ENCODE results near the gene WT1.

WT1 gene

DNA sequence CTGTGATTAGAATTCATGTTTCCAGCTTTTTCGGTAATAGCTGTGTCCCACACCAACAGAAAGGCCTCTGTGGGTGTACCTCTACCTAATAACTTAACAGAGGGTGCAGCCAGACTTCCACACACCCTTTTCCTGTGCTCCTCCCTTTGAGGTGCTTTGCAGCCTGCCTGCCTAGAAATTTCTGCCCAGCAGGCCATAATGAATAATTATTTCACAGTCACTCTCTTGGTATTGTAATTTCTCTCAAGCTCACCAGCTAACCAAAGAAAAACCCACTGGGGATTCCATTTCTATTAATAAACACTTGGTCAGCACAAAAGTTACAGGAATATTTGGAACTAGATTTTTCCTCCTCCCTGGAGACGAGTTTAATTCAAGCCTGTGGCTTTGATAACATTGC is 13.3 kb downstream of the WT1 start:
- DNase-seq (ENCODE audit: low read depth), result no peak

- DNase-seq (ENCODE audit: low read depth), result no peak
Measured at GRCh38 chr11:32420937-32421901, 14.1 kb downstream of the WT1 start.

DNA sequence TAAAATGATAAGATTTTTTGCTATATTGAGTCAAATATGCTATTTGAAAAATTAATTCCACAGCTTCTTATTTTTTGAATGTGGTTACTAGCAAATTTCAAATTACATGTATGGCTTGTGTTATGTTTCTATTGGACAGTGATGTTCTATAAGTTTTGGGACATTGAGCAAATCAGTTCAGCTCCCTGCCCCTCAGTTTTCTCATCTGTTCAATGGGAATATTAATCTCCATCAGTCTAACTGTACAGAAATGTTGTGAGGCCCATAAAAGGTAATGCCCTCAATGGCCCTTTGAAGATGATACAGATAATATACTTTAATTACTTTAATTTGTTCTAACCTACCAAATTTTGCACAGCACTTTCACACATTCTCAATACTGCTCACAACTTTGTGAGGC is 15.2 kb downstream of the WT1 start:
- no peak for DNase-seq (ENCODE audit: low read depth)

DNA sequence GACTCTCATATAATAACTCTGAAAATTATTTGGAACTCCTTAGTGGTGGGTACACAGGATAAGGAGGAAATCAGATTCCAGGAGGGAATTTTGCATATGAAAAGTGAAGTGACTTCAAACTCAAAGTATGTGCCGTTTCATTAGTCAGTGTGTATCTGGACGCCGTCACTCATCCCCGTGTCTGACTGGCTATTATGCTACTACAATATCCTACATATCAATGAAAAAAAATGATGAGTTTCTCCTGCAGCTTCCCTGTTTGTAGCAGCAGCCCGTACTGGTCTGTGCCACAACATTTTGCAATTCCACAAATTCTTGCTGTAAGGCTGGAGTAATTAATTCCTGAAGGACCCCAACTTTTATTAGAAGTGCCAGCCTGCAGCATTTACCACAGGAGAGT is 16.5 kb downstream of the WT1 start:
- DNase-seq (ENCODE audit: low read depth), result no peak

- no peak for DNase-seq (ENCODE audit: low read depth)
Measured at GRCh38 chr11:32417806-32418205, 17.5 kb downstream of the WT1 start.

DNA sequence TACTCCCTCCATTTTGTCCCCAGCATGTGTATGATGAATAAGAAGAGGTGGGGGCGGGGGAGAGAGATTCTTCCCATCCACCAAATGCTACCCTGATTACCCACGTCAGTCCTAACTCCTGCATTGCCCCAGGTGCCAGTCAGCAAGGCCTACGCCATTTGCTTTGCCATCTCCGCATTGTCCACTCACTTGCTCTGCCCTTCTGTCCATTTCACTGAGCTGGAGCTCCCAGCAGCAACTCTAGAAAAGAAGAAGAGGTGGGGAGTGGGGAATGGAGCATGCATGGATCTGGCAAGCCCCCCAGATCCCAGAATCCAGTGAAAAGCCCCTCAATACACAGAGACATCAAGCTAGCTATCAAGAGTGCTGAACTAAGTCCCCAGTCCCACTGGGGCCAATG is 19.0 kb downstream of the WT1 start:
- DNase-seq (ENCODE audit: low read depth), result no peak

DNA sequence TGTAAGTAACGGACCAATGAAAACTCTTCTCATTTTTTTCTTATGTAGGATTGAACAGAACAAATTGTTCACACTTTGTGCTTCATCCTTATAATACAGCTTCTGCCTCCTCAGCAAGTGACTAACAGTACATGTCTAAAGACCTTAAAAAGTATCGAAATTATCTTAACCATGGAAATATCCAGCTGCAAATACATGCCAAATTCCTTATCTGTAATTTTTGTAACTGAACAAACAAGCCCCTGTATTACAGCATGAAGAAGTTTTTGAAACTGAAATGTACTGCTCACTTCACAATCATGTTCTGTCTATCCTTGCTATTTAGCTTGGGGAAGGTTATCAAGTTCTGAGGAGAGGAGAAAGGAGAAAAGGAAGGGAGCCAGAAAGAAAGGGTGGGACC is 20.4 kb downstream of the WT1 start:
- DNase-seq (ENCODE audit: low read depth), result no peak

GRCh38 chr11:32411942-32412615 is 23.3 kb downstream of the WT1 start:
- DNase-seq (ENCODE audit: low read depth), result no peak

DNA sequence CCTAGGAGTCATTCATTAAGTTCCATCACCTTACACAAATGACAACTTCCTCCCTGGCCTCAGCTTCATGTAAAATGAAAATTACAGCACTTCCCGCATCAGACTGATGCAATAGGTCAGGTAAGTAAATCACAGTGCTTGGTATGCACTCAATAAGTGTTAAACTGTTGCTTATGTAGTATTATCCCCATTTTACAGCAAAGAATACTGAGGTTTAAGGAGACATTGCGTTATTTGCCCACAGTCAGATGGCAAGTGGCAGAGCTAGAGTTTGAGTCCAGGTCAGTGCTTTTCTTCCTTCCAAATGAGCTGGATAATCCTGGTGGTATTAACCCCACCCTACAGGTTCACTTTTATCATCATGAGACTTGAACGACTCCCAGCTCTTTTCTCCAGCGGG is 29.7 kb downstream of the WT1 start:
- no peak for DNase-seq (ENCODE audit: low read depth)

- DNase-seq (ENCODE audit: low read depth), result no peak
Measured at GRCh38 chr11:32402836-32403235, 32.5 kb downstream of the WT1 start.

GRCh38 chr11:32400670-32401369 is 34.5 kb downstream of the WT1 start:
- DNase-seq (ENCODE audit: low read depth), result no peak

DNA sequence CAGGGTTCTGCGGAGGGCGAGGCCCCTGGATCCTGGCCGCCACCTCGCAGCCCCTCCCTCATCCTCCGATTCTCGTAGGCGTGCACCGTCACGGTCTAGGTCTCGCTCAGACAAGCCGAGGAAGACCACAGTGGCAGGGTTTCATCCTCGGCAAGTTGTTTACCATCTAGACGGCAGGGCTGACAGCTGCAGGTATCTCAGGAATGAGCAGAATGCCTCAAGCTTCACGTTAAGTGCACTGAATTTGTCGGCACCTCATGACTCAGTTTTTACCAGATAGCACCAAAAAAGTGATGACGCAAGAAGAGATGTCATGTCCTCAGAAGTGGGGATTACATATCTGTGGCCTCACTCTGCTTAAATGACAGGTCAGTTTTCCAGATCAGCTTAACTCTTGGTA is 35.1 kb downstream of the WT1 start:
- no peak for DNase-seq (ENCODE audit: low read depth)

DNA sequence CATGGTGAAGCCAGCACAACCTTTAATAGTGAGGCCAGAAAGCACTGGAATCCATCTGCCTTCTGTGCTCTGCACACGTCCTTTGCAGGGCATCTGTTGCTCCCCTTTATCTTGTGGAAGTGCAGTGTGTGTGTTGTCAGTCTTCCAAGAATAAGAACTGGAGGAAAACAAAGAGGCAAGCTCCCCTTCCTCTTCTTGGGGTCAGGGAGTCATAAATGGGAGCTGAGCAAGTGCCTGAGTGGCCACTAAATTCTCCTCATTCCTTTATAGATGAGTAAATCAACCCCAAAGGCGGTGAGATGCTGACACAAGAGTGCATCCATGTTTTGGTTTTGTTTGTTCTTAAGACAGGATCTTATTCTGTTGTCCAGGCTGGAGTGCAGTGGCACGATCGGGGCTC is 38.3 kb downstream of the WT1 start:
- DNase-seq (ENCODE audit: low read depth), result no peak

DNA sequence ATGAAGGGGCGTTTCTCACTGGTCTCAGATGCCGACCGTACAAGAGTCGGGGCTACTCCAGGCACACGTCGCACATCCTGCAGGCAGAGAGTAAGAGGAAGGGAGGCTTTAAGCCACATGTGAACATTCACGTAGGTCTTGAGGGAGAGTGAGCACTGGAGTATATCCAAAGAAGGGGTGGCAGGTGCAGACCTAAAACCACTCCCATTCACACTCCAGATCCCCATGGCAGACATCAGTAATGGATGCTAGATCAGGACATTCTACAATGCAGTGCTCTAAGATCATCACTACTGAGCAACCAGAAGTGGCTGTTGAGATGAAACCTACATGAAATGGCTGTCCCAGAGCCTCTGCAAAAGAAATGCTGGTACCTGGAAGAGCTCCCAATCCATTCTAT is 39.0 kb downstream of the WT1 start:
- no peak for DNase-seq (ENCODE audit: low read depth)

- DNase-seq (ENCODE audit: low read depth), result no peak
Measured at GRCh38 chr11:32395127-32395526, 40.2 kb downstream of the WT1 start.

DNA sequence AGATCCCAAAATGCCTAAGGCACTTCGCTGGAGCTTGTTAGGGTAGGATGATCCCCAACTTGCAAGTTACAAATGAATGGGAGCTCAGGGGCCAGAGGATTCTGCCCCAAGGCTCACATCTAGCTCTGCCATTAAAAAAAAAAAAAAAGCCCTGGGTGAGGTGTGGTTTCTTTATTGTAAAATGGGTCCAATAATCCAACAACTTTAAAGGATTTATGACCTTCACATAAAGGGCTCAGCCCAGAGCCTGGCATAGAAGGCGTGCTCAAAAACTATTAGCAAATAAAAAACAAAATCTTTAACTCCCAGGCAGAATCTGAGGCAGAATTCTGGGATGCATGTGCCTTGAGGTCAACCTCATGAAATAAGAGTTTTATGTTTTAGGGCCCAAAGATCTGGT is 42.5 kb downstream of the WT1 start:
- DNase-seq (ENCODE audit: low read depth), result no peak

DNA sequence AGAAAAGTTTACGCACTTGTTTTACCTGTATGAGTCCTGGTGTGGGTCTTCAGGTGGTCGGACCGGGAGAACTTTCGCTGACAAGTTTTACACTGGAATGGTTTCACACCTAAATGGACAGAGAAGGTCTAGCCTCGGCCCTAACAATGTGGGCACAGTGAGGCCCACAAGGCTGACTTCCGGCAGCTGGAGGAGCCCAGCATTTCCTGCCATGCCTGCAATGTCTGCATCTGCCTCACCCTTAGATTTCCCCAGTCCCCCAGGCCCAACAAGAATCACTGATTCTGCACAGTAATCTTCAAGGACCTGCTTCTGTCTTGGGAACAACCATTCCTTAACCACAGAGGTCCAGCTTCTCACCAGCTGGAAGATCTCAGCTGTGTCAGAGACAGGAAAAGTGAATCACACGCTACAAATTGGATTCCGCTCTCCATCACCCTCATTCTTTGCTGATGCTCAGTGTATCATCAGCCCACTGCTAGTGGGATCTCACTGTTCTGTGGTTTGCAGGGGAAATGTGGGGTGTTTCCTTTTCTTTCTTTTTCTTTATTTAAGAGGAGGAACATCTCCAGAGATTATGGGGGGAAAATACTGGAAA is 43.3 kb downstream of the WT1 start:
- DNase-seq (ENCODE audit: low read depth), result no peak

GRCh38 chr11:32391479-32391878 is 43.9 kb downstream of the WT1 start:
- DNase-seq (ENCODE audit: low read depth), result no peak

DNA sequence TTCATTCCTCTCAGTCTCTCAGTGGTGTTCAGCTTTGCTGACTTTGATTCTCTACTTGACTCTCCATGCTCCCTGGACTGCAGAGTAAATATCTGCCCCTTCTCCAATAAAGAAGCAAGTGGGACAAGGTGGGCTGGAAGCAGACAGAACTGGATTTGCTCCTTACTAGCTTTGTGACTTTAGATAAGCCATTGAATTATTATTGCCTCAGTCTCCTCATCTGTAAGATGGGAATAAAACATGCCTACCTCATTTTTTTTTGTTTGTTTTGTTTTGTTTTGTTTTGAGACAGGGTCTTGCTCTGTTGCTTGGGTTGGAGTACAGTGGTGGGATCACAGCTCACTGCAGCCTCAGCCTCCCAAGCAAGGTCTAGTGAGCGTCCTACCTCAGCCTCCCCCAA is 44.6 kb downstream of the WT1 start:
- no peak for DNase-seq (ENCODE audit: low read depth)

- DNase-seq (ENCODE audit: low read depth), result no peak
Measured at GRCh38 chr11:32388871-32389770, 46.2 kb downstream of the WT1 start.

- DNase-seq (ENCODE audit: low read depth), result no peak
Measured at GRCh38 chr11:32388365-32388764, 47.0 kb downstream of the WT1 start.
